Type B pancreatic cell (in vitro differentiated cells): ENCODE measurements around the gene PARD6G. TPM values are rescaled to one million over a fixed set of nuclear protein-coding genes. Genes with fewer than 3 reads are reported as not detected.

ENCODE experiments used
- DNase-seq: peaks from one replicate; pipeline ENCODE4 v3.0.0; 2021; ENCODE audit warnings: mixed read lengths; ENCODE audit not compliant: unreplicated experiment; ENCODE audit errors: extremely low spot score
- H3K27ac Mint-ChIP-seq: 2 replicates; pipeline ENCODE4 v1.8.0; 2021; ENCODE audit warnings: mild to moderate bottlenecking, mixed read lengths
- H3K27me3 Mint-ChIP-seq: 2 replicates; pipeline ENCODE4 v1.8.0; 2021; ENCODE audit warnings: mixed read lengths
- H3K36me3 Mint-ChIP-seq: 2 replicates; pipeline ENCODE4 v1.8.0; 2021; ENCODE audit warnings: mixed read lengths
- H3K4me1 Mint-ChIP-seq: one replicate; pipeline ENCODE4 v1.8.0; 2021; ENCODE audit warnings: mixed read lengths; ENCODE audit not compliant: unreplicated experiment
- H3K4me3 Mint-ChIP-seq: 2 replicates; pipeline ENCODE4 v1.8.0; 2021; ENCODE audit warnings: mild to moderate bottlenecking, mixed read lengths
- H3K9me3 Mint-ChIP-seq: 2 replicates; pipeline ENCODE4 v1.8.0; 2021; ENCODE audit warnings: mixed read lengths
- total RNA-seq: library from RNA; stranded (reverse); gene quantifications from 2 replicates; pipeline ENCODE4 v1.2.1, GENCODE V29; 2021; ENCODE audit warnings: low replicate concordance
- TF ChIP-seq, protein P1 (sequence below): fragments of 200-600 bp; sonication (generic); conservative IDR thresholded peaks from 2 replicates; pipeline ENCODE4 v1.5.0; 2021; ENCODE audit warnings: antibody characterized with exemption, mild to moderate bottlenecking

Gene PARD6G
- total RNA-seq, 1 donor from 2014 or later, result 21.8 TPM

DNA sequence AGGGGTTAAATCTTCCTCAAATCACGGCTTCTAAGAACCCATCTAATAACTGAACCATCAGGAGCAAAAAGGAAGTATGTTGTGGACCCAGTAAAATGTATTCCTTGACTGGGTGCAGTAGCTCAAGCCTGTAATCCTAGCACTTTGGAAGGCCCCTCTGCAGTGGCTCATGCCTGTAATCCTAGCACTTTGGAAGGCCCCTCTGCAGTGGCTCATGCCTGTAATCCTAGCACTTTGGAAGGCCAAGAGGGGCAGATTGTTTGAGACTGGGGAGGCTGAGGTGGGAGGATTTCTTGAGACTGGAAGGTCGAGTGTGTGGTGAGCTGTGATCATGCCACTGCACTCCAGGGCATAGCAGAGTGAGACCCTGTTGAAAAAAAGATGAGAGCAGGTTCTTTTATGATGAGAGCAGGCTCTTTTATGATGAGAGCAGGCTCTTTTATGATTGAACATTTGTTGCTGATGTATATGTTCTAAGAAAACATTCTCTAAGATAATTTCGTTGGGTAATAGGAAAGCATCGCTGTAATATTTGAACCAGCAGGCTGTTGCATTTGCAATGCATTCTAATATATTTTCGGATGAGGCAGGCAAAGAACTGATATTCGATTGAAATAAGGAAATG, 3.5 kb upstream of the PARD6G start:
- TF ChIP-seq, protein P1, sequence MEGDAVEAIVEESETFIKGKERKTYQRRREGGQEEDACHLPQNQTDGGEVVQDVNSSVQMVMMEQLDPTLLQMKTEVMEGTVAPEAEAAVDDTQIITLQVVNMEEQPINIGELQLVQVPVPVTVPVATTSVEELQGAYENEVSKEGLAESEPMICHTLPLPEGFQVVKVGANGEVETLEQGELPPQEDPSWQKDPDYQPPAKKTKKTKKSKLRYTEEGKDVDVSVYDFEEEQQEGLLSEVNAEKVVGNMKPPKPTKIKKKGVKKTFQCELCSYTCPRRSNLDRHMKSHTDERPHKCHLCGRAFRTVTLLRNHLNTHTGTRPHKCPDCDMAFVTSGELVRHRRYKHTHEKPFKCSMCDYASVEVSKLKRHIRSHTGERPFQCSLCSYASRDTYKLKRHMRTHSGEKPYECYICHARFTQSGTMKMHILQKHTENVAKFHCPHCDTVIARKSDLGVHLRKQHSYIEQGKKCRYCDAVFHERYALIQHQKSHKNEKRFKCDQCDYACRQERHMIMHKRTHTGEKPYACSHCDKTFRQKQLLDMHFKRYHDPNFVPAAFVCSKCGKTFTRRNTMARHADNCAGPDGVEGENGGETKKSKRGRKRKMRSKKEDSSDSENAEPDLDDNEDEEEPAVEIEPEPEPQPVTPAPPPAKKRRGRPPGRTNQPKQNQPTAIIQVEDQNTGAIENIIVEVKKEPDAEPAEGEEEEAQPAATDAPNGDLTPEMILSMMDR, result no peak
- H3K27me3 Mint-ChIP-seq, result peaks cover 7% of the 10 kb centered on the region
- no peak overlapping the region for H3K4me3 Mint-ChIP-seq
- H3K27ac Mint-ChIP-seq, result no peak overlapping the region
- no peaks in the 10 kb centered on the region for H3K36me3 Mint-ChIP-seq
- no peaks in the 10 kb centered on the region for H3K9me3 Mint-ChIP-seq
- no peaks in the 10 kb centered on the region for H3K4me1 Mint-ChIP-seq
- DNase-seq, result peak; percentile 31

GRCh38 chr18:80249217-80250093, 2.1 kb upstream of the PARD6G start:
- Mint-ChIP-seq H3K36me3 (no peaks in the 10 kb centered on the region), H3K27ac (no peak overlapping the region), H3K9me3 (no peaks in the 10 kb centered on the region), H3K4me1 (peaks cover 7% of the 10 kb centered on the region), H3K4me3 (no peak overlapping the region), H3K27me3 (peaks cover 7% of the 10 kb centered on the region)
- TF ChIP-seq, protein P1, result no peak
- DNase-seq, result peak; percentile 31

DNA sequence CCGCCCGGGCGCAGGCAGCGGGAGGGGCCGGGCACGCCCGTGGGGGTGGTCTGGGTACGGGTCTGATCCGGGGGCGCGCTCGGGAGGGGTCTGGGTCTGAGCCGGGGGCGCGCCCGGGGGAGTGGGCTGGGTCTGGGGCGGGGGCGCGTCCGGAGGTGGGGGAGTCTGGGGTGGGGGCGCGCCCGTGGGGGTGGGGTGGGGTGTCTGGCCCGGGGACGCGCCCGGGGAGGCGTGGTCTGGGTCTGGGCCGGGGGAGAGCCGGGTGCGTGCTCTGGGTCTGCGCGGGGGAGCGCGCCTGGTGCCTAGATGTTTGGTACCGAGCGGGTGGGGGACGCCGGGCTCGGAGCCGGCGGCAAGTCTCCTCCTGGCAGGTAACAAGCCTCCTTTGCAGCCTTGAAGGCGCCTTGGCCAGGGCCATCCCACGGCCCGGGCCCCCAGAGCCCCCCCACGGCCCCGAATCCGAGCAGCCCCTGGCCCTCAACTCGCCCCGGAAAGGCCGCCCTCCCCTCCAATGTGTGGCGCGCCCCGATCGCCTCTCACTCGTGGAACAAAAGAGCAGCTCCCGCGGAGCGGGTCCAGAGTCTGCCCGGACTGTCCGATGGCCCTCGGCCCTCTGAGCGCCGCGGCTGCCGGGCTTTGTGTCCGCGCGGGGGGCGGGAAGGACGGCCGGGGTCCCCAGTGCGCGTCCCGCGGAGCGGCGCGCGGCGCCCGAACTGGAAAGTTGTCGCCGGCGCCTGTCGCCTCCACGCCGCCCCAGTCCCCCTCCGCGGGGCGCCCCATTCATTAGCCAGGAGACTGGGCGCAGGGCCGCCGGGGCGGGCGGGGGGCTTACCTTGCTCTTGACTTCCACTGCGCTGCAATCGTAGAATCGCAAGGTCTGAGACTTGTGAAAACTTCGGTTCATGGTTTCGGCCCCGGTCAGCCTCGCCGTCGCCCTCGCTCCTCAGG, 595 bp downstream of the PARD6G start:
- TF ChIP-seq, protein P1, result no peak
- Mint-ChIP-seq H3K9me3 (no peaks in the 10 kb centered on the region), H3K27me3 (no peaks in the 10 kb centered on the region), H3K4me3 (peak overlapping the region; percentile 88), H3K36me3 (no peaks in the 10 kb centered on the region), H3K4me1 (peaks cover 7% of the 10 kb centered on the region), H3K27ac (no peak overlapping the region)
- peak; percentile 82 for DNase-seq

DNA sequence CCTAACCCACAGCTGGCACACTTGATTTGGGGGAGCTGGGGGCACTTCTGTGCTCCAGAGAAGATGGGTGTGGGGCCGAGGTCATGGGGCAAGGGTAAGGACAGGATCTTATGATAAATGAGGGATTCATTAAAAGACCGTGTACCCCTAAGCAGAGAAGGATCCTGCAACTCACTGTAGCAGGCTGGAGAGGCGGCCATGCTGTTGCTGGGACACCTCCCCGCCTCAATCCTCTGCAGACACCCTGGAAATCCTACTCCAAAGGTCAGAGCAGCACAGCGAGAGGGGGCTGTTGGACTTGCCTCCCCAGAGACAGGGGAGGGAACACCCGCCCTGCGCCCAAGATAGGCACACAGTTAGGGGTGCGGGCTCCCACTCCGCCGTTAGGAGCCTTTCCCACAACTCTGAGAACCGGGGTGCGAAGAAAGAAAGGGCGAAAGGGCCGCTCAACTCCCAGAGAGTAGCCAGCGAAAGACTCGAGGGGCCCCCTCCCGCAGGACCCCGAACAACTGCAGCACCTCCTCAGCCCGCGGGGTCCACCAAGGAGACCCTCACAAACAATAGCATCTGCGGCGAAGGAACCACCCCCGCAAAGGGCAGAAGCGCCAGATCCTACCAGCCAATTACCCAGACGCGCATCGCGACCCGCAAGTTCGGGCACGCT, 1.4 kb downstream of the PARD6G start:
- peak overlapping the region; percentile 59 for H3K27ac Mint-ChIP-seq
- no peaks in the 10 kb centered on the region for H3K27me3 Mint-ChIP-seq
- H3K36me3 Mint-ChIP-seq, result no peaks in the 10 kb centered on the region
- no peaks in the 10 kb centered on the region for H3K9me3 Mint-ChIP-seq
- DNase-seq, result no peak
- TF ChIP-seq, protein P1, result no peak
- peaks cover 7% of the 10 kb centered on the region for H3K4me1 Mint-ChIP-seq
- peak overlapping the region; percentile 88 for H3K4me3 Mint-ChIP-seq
